Measurements from ENCODE around the gene AQP1. TPM values are rescaled to one million over a fixed set of nuclear protein-coding genes. Genes with fewer than 3 reads are reported as not detected.
A peak's percentile ranks its signal among the peaks of the same experiment; 100 is the strongest.

Gene AQP1
- polyA plus RNA-seq, 1 donor (not counting 4 experiments of a cell fraction or from before 2014, with no cell fraction given), result 0.07 TPM

DNA sequence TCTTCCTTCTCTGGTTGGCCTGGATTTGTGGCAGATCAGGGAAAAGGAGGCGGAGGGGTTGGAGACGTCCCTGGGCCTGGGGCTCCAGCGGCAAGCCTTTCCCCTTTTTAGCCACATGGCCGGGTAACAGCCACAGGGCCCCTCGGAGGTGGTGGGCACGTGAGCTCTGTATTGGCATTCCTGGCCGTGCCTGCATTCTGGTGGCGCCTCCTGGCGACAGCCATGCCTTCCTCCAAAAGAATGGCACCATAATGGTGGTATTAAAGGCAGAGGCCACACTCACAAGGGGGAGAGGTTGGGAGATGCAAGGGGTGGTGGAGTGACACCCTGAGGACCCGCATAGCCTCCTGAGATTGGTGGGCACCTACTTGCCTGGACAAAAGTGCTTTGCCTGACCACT lies 3.0 kb upstream of the AQP1 start:
- FAIRE-seq (no peak), DNase-seq (ENCODE audit: low read depth, low spot score) (no peak)
- no peaks in the 10 kb centered on the region for H3K79me2 ChIP-seq (ENCODE audit: control insufficient read depth, insufficient read depth, low read length)
- H2AFZ ChIP-seq (ENCODE audit: control insufficient read depth, low read length), result no peak overlapping the region
- H3K27me3 ChIP-seq (ENCODE audit: control insufficient read depth, extremely low read depth, insufficient read depth, low read length), result no peaks in the 10 kb centered on the region
- dilution Hi-C loops (cut with MboI; ENCODE audit: extremely low pct_ligation_motif_present, low sequenced_read_pairs), result no loop called here
- no peaks in the 10 kb centered on the region for H4K20me1 ChIP-seq (ENCODE audit: control insufficient read depth, extremely low read depth, insufficient read depth, low read length)
- peaks cover 8% of the 10 kb centered on the region for H3K4me1 ChIP-seq (ENCODE audit: control insufficient read depth, extremely low read depth, insufficient read depth, low read length)
- H3K9me1 ChIP-seq (ENCODE audit: control insufficient read depth, extremely low read depth, insufficient read depth, low read length), result no peaks in the 10 kb centered on the region
- no peak overlapping the region for H3K4me2 ChIP-seq (ENCODE audit: control insufficient read depth, extremely low read depth, insufficient read depth, low read depth, low read length)
- H3K9me3 ChIP-seq (ENCODE audit: control insufficient read depth, low read depth, low read length), result no peaks in the 10 kb centered on the region
- H3K27ac ChIP-seq (ENCODE audit: control insufficient read depth, insufficient read depth, low read length), result no peak overlapping the region
- H3K4me3 ChIP-seq (ENCODE audit: control insufficient read depth in 2 of 3, extremely low read depth in 1 of 3, insufficient read depth in 2 of 3, low read depth in 1 of 3, low read length in 3 of 3), result no peak overlapping the region
- TF ChIP-seq EZH2 (IDR thresholded peaks at IDR 0.05; ENCODE audit: low read length), result no peak
- TF ChIP-seq, protein P1, sequence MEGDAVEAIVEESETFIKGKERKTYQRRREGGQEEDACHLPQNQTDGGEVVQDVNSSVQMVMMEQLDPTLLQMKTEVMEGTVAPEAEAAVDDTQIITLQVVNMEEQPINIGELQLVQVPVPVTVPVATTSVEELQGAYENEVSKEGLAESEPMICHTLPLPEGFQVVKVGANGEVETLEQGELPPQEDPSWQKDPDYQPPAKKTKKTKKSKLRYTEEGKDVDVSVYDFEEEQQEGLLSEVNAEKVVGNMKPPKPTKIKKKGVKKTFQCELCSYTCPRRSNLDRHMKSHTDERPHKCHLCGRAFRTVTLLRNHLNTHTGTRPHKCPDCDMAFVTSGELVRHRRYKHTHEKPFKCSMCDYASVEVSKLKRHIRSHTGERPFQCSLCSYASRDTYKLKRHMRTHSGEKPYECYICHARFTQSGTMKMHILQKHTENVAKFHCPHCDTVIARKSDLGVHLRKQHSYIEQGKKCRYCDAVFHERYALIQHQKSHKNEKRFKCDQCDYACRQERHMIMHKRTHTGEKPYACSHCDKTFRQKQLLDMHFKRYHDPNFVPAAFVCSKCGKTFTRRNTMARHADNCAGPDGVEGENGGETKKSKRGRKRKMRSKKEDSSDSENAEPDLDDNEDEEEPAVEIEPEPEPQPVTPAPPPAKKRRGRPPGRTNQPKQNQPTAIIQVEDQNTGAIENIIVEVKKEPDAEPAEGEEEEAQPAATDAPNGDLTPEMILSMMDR (optimal IDR thresholded peaks at IDR 0.05 in 1 of 3, IDR thresholded peaks at IDR 0.05 in 1 of 3, conservative IDR thresholded peaks at IDR 0.05 in 1 of 3; ENCODE audit: extremely low read depth in 1 of 3, insufficient read depth in 2 of 3, low read length in 3 of 3), result peak in 2 of 3 experiments; percentile 7 to 29
- no peaks in the 10 kb centered on the region for H3K36me3 ChIP-seq (ENCODE audit: control insufficient read depth in 2 of 2, extremely low read depth in 1 of 2, insufficient read depth in 2 of 2, low read length in 2 of 2)
- no peak overlapping the region for H3K9ac ChIP-seq (ENCODE audit: control insufficient read depth, extremely low read depth, insufficient read depth, low read length)

DNA sequence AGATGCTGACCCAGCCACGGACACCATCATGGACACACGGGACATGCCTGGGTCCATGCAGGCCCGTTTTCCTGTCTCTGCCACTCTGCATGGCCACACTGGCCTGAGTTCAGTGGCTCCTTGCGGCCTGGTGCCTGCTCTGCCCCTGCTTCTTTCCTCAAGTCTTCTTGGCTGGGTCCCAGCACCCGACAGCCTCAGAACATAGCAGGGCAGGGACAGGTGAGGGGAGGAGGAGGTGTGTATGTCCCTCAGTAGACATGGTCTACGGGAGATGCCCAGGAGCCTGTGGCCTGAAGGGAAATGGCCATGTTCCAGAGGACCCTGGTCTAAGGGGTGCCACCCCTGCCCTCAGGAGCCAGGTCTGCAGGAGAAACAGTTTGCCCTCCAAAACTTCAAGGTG lies 2.2 kb upstream of the AQP1 start:
- dilution Hi-C loops (cut with MboI; ENCODE audit: extremely low pct_ligation_motif_present, low sequenced_read_pairs), result no loop called here
- no peak for FAIRE-seq

More for the DNA sequence above, 2.2 kb upstream of the AQP1 start:
- no peak overlapping the region for H3K9ac ChIP-seq (ENCODE audit: control insufficient read depth, extremely low read depth, insufficient read depth, low read length)
- H3K79me2 ChIP-seq (ENCODE audit: control insufficient read depth, insufficient read depth, low read length), result no peaks in the 10 kb centered on the region
- H4K20me1 ChIP-seq (ENCODE audit: control insufficient read depth, extremely low read depth, insufficient read depth, low read length), result no peaks in the 10 kb centered on the region
- no peaks in the 10 kb centered on the region for H3K36me3 ChIP-seq (ENCODE audit: control insufficient read depth in 2 of 2, extremely low read depth in 1 of 2, insufficient read depth in 2 of 2, low read length in 2 of 2)
- H3K27ac ChIP-seq (ENCODE audit: control insufficient read depth, insufficient read depth, low read length), result no peak overlapping the region
- peaks cover 12% of the 10 kb centered on the region for H3K4me1 ChIP-seq (ENCODE audit: control insufficient read depth, extremely low read depth, insufficient read depth, low read length)
- H3K9me3 ChIP-seq (ENCODE audit: control insufficient read depth, low read depth, low read length), result no peaks in the 10 kb centered on the region
- H3K4me3 ChIP-seq (ENCODE audit: control insufficient read depth in 2 of 3, extremely low read depth in 1 of 3, insufficient read depth in 2 of 3, low read depth in 1 of 3, low read length in 3 of 3), result no peak overlapping the region
- no peaks in the 10 kb centered on the region for H3K27me3 ChIP-seq (ENCODE audit: control insufficient read depth, extremely low read depth, insufficient read depth, low read length)
- H3K9me1 ChIP-seq (ENCODE audit: control insufficient read depth, extremely low read depth, insufficient read depth, low read length), result no peaks in the 10 kb centered on the region
- TF ChIP-seq, protein P1 (optimal IDR thresholded peaks at IDR 0.05 in 1 of 3, IDR thresholded peaks at IDR 0.05 in 1 of 3, conservative IDR thresholded peaks at IDR 0.05 in 1 of 3; ENCODE audit: extremely low read depth in 1 of 3, insufficient read depth in 2 of 3, low read length in 3 of 3), result no peak
- no peak for TF ChIP-seq EZH2 (IDR thresholded peaks at IDR 0.05; ENCODE audit: low read length)
- DNase-seq (ENCODE audit: low read depth, low spot score), result no peak
- H2AFZ ChIP-seq (ENCODE audit: control insufficient read depth, low read length), result no peak overlapping the region
- no peak overlapping the region for H3K4me2 ChIP-seq (ENCODE audit: control insufficient read depth, extremely low read depth, insufficient read depth, low read depth, low read length)
